Measurements from ENCODE around the gene SORL1-AS1.
A peak's percentile ranks its signal among the peaks of the same experiment; 100 is the strongest.

SORL1-AS1 gene

GRCh38 chr11:121448431-121448941 is 4.3 kb downstream of the SORL1-AS1 start:
- no peaks in the 10 kb centered on the region for H3K9me3 ChIP-seq
- H3K36me3 ChIP-seq = peaks cover 3% of the 10 kb centered on the region; the same call in 1 of the 2 replicates
- H3K27me3 ChIP-seq = no peaks in the 10 kb centered on the region
- H3K4me3 ChIP-seq (ENCODE audit: low read depth, low read length) = no peak overlapping the region
- DNase-seq = no peak
- no peak for TF ChIP-seq CTCF (IDR thresholded peaks at IDR 0.05; ENCODE audit: low read depth, low read length)
- H3K4me1 ChIP-seq = peaks cover 2% of the 10 kb centered on the region

GRCh38 chr11:121448011-121448410 is 4.8 kb downstream of the SORL1-AS1 start:
- Histone ChIP-seq H3K27me3 (no peaks in the 10 kb centered on the region), H3K4me3 (ENCODE audit: low read depth, low read length) (no peak overlapping the region), H3K4me1 (no peaks in the 10 kb centered on the region; the same call in none of the 2 replicates), H3K36me3 (peaks cover 3% of the 10 kb centered on the region; the same call in 1 of the 2 replicates), H3K9me3 (no peaks in the 10 kb centered on the region)
- no peak for DNase-seq
- TF ChIP-seq CTCF (IDR thresholded peaks at IDR 0.05; ENCODE audit: low read depth, low read length) = no peak

- Histone ChIP-seq H3K4me3 (ENCODE audit: low read depth, low read length) (no peak overlapping the region), H3K4me1 (no peaks in the 10 kb centered on the region; the same call in none of the 2 replicates), H3K27me3 (no peaks in the 10 kb centered on the region), H3K9me3 (no peaks in the 10 kb centered on the region), H3K36me3 (no peaks in the 10 kb centered on the region)
- peak; percentile 70 for DNase-seq
- peak; percentile 47 for TF ChIP-seq CTCF (IDR thresholded peaks at IDR 0.05; ENCODE audit: low read depth, low read length)
These were observed 6.0 kb downstream of the SORL1-AS1 start for GRCh38 chr11:121446752-121447156.

- Histone ChIP-seq H3K4me3 (ENCODE audit: low read depth, low read length) (no peak overlapping the region), H3K4me1 (no peaks in the 10 kb centered on the region), H3K9me3 (no peaks in the 10 kb centered on the region), H3K36me3 (no peaks in the 10 kb centered on the region), H3K27me3 (no peaks in the 10 kb centered on the region)
- TF ChIP-seq CTCF (IDR thresholded peaks at IDR 0.05; ENCODE audit: low read depth, low read length) = no peak
- DNase-seq = no peak
These were observed 7.5 kb downstream of the SORL1-AS1 start for GRCh38 chr11:121445071-121445768.

- DNase-seq = no peak
- Histone ChIP-seq H3K36me3 (no peaks in the 10 kb centered on the region), H3K27me3 (no peaks in the 10 kb centered on the region), H3K4me1 (no peaks in the 10 kb centered on the region), H3K9me3 (no peaks in the 10 kb centered on the region), H3K4me3 (ENCODE audit: low read depth, low read length) (no peak overlapping the region)
- TF ChIP-seq CTCF (IDR thresholded peaks at IDR 0.05; ENCODE audit: low read depth, low read length) = no peak
These were observed 8.2 kb downstream of the SORL1-AS1 start for GRCh38 chr11:121444526-121444925.

- no peak overlapping the region for H3K4me3 ChIP-seq (ENCODE audit: low read depth, low read length)
- no peak for TF ChIP-seq CTCF (IDR thresholded peaks at IDR 0.05; ENCODE audit: low read depth, low read length)
- no peaks in the 10 kb centered on the region for H3K27me3 ChIP-seq
- no peaks in the 10 kb centered on the region for H3K9me3 ChIP-seq
- DNase-seq = no peak
- H3K36me3 ChIP-seq = no peaks in the 10 kb centered on the region
- no peaks in the 10 kb centered on the region for H3K4me1 ChIP-seq
These were observed 9.0 kb downstream of the SORL1-AS1 start for GRCh38 chr11:121443688-121444275.
